NCI-H748 treated with DMSO at 0.1 percent for 48 hours (cell line): ENCODE data around the gene CCDC183.
"Not testable (repeated sequence)": the region's sequence is repeated elsewhere in the genome, so short reads cannot be mapped to it uniquely, and the experiment has no call there.

Source experiments
- DNase-seq: peaks from one replicate; lab custom pipeline; 2025; lab: John Stamatoyannopoulos, UW

Gene CCDC183

GRCh38 chr9:136839229-136840139 lies 43.3 kb downstream of the CCDC183 start:
- no peak for DNase-seq

- no peak for DNase-seq
These were observed 44.2 kb downstream of the CCDC183 start for GRCh38 chr9:136840140-136840876.

GRCh38 chr9:136840877-136841645 lies 44.9 kb downstream of the CCDC183 start:
- DNase-seq, result no peak

- DNase-seq, result not testable (repeated sequence)
These were observed 45.7 kb downstream of the CCDC183 start for GRCh38 chr9:136841646-136842379.

GRCh38 chr9:136842380-136842948 lies 46.3 kb downstream of the CCDC183 start, which contains the start of gene AJM1:
Gene AJM1, plus strand, starts transcription at chr9:136842478. Its CDS starts 1,937 bp downstream, at chr9:136844415.
- DNase-seq, result peak; percentile 33

- not testable (repeated sequence) for DNase-seq
These were observed 47.1 kb downstream of the CCDC183 start for GRCh38 chr9:136843159-136843800.

- DNase-seq, result not testable (repeated sequence)
These were observed 47.9 kb downstream of the CCDC183 start for GRCh38 chr9:136843801-136844740.

GRCh38 chr9:136844761-136845464 lies 48.8 kb downstream of the CCDC183 start:
- DNase-seq, result no peak

GRCh38 chr9:136845465-136846260 lies 49.5 kb downstream of the CCDC183 start:
- no peak for DNase-seq

- DNase-seq, result no peak
These were observed 50.4 kb downstream of the CCDC183 start for GRCh38 chr9:136846376-136847087.

- DNase-seq, result no peak
These were observed 51.1 kb downstream of the CCDC183 start for GRCh38 chr9:136847088-136847825.

GRCh38 chr9:136847826-136848392 lies 51.8 kb downstream of the CCDC183 start:
- DNase-seq, result peak; percentile 54

- DNase-seq, result peak; percentile 56
These were observed 52.4 kb downstream of the CCDC183 start for GRCh38 chr9:136848393-136849037.

- DNase-seq, result peak; percentile 95
These were observed 53.2 kb downstream of the CCDC183 start, which contains the start of gene PHPT1 for GRCh38 chr9:136849038-136849959. Gene PHPT1, plus strand, starts transcription at chr9:136849409. Its CDS starts 22 bp downstream, at chr9:136849431.
